Suprapubic skin (tissue), 4 donors: ENCODE measurements around the gene GLIS1. TPM values are rescaled to one million over a fixed set of nuclear protein-coding genes. Genes with fewer than 3 reads are reported as not detected.

Experiments
- DNase-seq, 2 donors: peaks; one replicate each; pipeline ENCODE4 v3.0.0-alpha.2; 2019; ENCODE audit warnings: low spot score in 2 of 2
- H3K27ac ChIP-seq: fragments of 200-600 bp; sonication (generic); one replicate; pipeline ENCODE4 v1.5.1; 2019
- H3K27me3 ChIP-seq: fragments of 200-600 bp; sonication (generic); one replicate; pipeline ENCODE4 v1.5.1; 2019
- H3K36me3 ChIP-seq: fragments of 200-600 bp; sonication (generic); one replicate; pipeline ENCODE4 v1.5.1; 2019
- H3K4me1 ChIP-seq: fragments of 200-600 bp; sonication (generic); one replicate; pipeline ENCODE4 v1.5.1; 2019
- H3K4me3 ChIP-seq: fragments of 200-600 bp; sonication (generic); one replicate; pipeline ENCODE4 v1.5.1; 2019; ENCODE audit warnings: mild to moderate bottlenecking
- H3K9me3 ChIP-seq: fragments of 200-600 bp; sonication (generic); one replicate; pipeline ENCODE4 v1.5.1; 2019
- EP300 ChIP-seq: sonication (generic); formaldehyde crosslinking; IDR thresholded peaks from one replicate; pipeline ENCODE4 v1.6.1; 2017; ENCODE audit warnings: antibody characterized with exemption
- POLR2A ChIP-seq, 2 donors: fragments of 450-650 bp; IDR thresholded peaks; one replicate each; pipeline ENCODE4 v1.6.1; 2017; ENCODE audit warnings: antibody characterized with exemption in 2 of 2, mild to moderate bottlenecking in 2 of 2, moderate library complexity in 2 of 2
- POLR2AphosphoS5 ChIP-seq, 3 donors: sonication (generic); formaldehyde crosslinking; IDR thresholded peaks; one replicate each; pipeline ENCODE4 v1.6.1; 2017; ENCODE audit warnings: antibody characterized with exemption in 3 of 3
- WGBS: methylation state at CpG from one replicate; pipeline ENCODE4 v1.1.5; 2018; 5-methylcytosine and 5-hydroxymethylcytosine counted together
- total RNA-seq, 4 donors: library from RNA; depleted of rRNA; stranded (reverse); fragments of >200 nt; gene quantifications; one replicate each; pipeline ENCODE4 v1.1.0, GENCODE V29; 2016
- TF ChIP-seq, protein P1 (sequence below), 2 donors: fragments of 200-600 bp in 1 of 2; fragments of 450-650 bp in 1 of 2; sonication (generic) in 1 of 2; IDR thresholded peaks; one replicate each; pipeline ENCODE4 v1.5.1; 2016 to 2019; ENCODE audit warnings: antibody characterized with exemption in 2 of 2, mild to moderate bottlenecking in 1 of 2, moderate library complexity in 1 of 2

The GLIS1 gene
- total RNA-seq, 4 donors from 2014 or later: 0.34 to 1.5 (median 0.59) TPM

DNA sequence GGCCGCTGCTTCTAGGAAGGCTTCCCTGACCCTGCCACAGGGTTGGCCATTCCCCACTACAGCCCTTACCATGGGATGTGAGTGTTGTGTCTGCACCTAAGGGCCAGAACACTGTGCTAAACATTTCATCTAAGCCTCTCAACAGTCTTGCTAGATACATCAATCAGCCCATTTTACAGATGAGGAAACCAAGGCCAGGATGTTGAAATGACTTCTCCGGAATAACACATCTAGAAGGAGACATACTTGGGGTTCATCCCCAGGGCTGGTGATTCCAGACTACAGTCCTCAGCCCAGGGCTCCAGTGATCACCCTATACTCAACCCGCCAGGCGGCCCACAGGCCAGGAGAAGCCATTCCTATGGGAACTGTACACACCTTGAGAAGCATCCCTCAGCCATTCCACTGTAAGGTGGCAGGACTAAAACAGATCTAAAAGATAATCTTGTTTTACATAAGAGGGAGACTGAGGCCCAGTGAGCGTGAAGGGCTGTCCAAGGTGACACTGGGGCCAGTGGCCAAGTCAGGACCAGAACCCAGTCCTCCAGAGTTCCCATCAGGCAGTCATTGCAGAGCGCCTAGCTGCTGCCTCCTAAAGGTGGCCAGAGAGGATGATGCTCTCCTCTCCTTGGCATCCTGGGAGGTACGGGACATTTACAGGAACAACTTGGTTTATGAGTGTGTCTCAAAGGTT lies 119.5 kb downstream of the GLIS1 start:
- H3K36me3 ChIP-seq: no peaks in the 10 kb centered on the region
- H3K27me3 ChIP-seq: no peaks in the 10 kb centered on the region
- H3K9me3 ChIP-seq: no peaks in the 10 kb centered on the region
- no peak overlapping the region for H3K4me3 ChIP-seq
- peaks cover 16% of the 10 kb centered on the region for H3K4me1 ChIP-seq
- no peak overlapping the region for H3K27ac ChIP-seq
- WGBS: 100% methylated on average over 7 of the region's 7 CpGs
- TF ChIP-seq, protein P1, sequence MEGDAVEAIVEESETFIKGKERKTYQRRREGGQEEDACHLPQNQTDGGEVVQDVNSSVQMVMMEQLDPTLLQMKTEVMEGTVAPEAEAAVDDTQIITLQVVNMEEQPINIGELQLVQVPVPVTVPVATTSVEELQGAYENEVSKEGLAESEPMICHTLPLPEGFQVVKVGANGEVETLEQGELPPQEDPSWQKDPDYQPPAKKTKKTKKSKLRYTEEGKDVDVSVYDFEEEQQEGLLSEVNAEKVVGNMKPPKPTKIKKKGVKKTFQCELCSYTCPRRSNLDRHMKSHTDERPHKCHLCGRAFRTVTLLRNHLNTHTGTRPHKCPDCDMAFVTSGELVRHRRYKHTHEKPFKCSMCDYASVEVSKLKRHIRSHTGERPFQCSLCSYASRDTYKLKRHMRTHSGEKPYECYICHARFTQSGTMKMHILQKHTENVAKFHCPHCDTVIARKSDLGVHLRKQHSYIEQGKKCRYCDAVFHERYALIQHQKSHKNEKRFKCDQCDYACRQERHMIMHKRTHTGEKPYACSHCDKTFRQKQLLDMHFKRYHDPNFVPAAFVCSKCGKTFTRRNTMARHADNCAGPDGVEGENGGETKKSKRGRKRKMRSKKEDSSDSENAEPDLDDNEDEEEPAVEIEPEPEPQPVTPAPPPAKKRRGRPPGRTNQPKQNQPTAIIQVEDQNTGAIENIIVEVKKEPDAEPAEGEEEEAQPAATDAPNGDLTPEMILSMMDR (IDR thresholded peaks at IDR 0.05): no peak
- TF ChIP-seq POLR2AphosphoS5 (IDR thresholded peaks at IDR 0.05) (no peak), EP300 (no peak), POLR2A (IDR thresholded peaks at IDR 0.05) (no peak)
- DNase-seq: peak; percentile 28 to 57

DNA sequence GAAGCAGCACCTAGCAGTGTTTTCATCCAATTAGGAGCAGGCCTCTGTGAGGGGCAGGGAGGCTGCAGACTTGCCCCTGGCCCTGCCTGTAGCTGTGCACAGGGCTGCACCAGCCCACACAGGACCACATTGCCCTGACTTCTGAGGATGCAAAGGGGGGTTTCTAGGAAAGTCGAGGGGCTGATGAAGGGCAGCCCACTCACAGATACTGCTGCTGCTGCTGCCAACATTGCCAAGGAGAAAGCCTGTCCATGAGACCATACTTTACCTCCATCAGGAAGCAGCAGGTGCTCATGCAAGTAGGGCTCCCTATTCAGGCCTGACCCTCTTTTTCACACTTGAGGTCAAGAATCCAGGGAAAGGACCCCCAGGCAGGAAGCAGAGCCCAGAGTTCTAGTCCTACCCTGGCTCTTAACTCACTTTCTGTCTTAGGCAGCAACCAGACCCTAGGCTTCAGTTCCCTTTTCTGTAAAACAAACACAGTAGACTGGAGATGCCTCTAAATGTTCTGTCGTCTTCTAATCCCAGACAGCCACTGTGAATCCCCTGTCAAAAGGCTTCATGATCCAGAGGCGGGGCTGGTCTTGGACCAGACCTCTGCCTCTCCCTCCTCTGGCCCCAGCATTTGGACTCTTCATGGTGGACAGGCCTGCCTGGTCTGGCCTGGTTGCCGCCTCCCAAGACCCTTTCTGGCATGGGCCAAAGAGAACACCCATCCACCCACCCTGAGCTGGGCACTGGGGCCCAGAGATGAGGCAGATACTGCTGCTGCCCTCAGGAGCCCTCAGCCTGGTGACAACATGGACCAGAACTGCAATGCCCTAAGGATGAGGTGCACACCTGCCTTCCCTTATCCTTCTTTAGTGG lies 120.2 kb downstream of the GLIS1 start:
- TF ChIP-seq POLR2AphosphoS5 (IDR thresholded peaks at IDR 0.05): no peak
- TF ChIP-seq, protein P1 (IDR thresholded peaks at IDR 0.05): no peak
- TF ChIP-seq EP300: no peak
- no peak for TF ChIP-seq POLR2A (IDR thresholded peaks at IDR 0.05)
- DNase-seq: peak; percentile 40 to 41

DNA sequence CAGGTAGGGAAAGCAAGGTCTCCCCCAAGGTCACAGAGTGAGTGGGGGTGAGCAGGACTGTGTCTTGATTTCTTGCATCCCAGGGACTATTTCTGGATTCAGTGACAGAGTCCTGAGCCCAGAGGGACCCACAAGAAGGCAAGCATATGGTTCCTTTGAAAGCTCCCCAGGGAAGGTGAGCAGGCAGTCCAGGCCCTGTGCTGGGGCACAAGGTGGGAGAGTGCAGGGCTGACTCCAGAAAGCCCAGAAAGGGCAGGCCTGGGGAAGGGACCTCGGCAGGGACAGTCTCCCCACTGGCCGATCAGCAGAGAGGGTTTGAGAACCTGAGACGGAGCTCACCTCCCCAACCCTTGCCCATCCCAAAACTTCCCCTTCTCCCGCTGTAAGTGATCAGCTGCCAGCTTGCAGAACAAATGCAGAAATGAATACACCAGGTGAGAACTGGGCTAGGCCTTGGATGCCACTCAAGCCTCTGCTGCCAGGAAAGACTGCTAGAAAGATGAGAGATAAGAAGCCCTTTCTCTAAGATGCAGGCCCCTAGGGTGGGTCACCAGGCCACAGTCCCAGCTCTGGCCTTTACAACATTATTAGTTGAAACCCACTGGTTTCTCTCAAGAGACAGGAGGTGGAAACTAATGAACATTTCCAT lies 121.0 kb downstream of the GLIS1 start:
- Histone ChIP-seq H3K36me3 (no peaks in the 10 kb centered on the region), H3K27ac (peak overlapping the region; percentile 49)
- 76% methylated on average over 3 of the region's 4 CpGs for WGBS

More for the DNA sequence above, 120.2 kb downstream of the GLIS1 start:
- Histone ChIP-seq H3K9me3 (no peaks in the 10 kb centered on the region), H3K27ac (no peak overlapping the region), H3K36me3 (no peaks in the 10 kb centered on the region), H3K4me3 (no peak overlapping the region), H3K27me3 (no peaks in the 10 kb centered on the region), H3K4me1 (peaks cover 16% of the 10 kb centered on the region)
- WGBS: 75% methylated on average over 4 of the region's 4 CpGs

DNA sequence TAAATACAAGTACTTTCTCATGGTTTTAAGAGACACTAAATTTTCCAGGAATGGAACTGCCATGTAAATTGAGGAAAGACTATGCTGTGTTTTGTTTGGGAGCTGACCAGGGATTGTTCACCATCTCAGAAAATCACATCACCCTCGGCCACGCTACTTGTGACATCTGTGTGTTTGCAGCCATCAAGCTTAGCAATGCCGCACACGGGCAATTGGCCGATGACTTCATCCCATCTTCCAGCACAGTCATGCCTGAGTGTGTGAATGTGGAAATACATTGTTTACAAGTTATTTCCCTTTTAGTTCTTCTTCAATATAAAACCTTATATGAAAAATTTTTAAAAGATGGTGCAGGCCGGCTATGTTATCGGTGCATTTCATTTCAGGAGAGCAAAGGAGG lies 121.6 kb downstream of the GLIS1 start:
- no peaks in the 10 kb centered on the region for H3K36me3 ChIP-seq
- peak; percentile 16 to 24 for DNase-seq
- peak overlapping the region; percentile 49 for H3K27ac ChIP-seq
- no peak overlapping the region for H3K4me3 ChIP-seq
- H3K4me1 ChIP-seq: peaks cover 16% of the 10 kb centered on the region
- H3K27me3 ChIP-seq: no peaks in the 10 kb centered on the region
- TF ChIP-seq EP300 (no peak), POLR2A (IDR thresholded peaks at IDR 0.05) (no peak), POLR2AphosphoS5 (IDR thresholded peaks at IDR 0.05) (no peak)
- TF ChIP-seq, protein P1 (IDR thresholded peaks at IDR 0.05): no peak
- 67% methylated on average over 7 of the region's 7 CpGs for WGBS
- no peaks in the 10 kb centered on the region for H3K9me3 ChIP-seq

More for the DNA sequence above, 121.0 kb downstream of the GLIS1 start:
- Histone ChIP-seq H3K27me3 (no peaks in the 10 kb centered on the region), H3K9me3 (no peaks in the 10 kb centered on the region), H3K4me3 (no peak overlapping the region), H3K4me1 (peaks cover 16% of the 10 kb centered on the region)
- DNase-seq: peak; percentile 46 to 53
- TF ChIP-seq EP300 (no peak), POLR2AphosphoS5 (IDR thresholded peaks at IDR 0.05) (no peak), POLR2A (IDR thresholded peaks at IDR 0.05) (no peak)
- TF ChIP-seq, protein P1 (IDR thresholded peaks at IDR 0.05): no peak
